Measurements from ENCODE around the gene LGMN.

GRCh38 chr14:92696366-92696765 lies 52.1 kb downstream of the LGMN start:
- no peak for TF ChIP-seq CTCF (IDR thresholded peaks at IDR 0.05)
- no peak for TF ChIP-seq POLR2A (IDR thresholded peaks at IDR 0.05)
